Stimulated activated CD8-positive, alpha-beta memory T cell treated with anti-CD3 and anti-CD28 coated beads, Interleukin-7, amount 100 ng/mL, for 24 hours (primary cell): ENCODE measurements around the gene DDR1.

ENCODE experiments used
- DNase-seq: peaks from one replicate; pipeline ENCODE4 v3.0.0-alpha.2; 2020; ENCODE audit warnings: low read depth

The DDR1 gene

DNA sequence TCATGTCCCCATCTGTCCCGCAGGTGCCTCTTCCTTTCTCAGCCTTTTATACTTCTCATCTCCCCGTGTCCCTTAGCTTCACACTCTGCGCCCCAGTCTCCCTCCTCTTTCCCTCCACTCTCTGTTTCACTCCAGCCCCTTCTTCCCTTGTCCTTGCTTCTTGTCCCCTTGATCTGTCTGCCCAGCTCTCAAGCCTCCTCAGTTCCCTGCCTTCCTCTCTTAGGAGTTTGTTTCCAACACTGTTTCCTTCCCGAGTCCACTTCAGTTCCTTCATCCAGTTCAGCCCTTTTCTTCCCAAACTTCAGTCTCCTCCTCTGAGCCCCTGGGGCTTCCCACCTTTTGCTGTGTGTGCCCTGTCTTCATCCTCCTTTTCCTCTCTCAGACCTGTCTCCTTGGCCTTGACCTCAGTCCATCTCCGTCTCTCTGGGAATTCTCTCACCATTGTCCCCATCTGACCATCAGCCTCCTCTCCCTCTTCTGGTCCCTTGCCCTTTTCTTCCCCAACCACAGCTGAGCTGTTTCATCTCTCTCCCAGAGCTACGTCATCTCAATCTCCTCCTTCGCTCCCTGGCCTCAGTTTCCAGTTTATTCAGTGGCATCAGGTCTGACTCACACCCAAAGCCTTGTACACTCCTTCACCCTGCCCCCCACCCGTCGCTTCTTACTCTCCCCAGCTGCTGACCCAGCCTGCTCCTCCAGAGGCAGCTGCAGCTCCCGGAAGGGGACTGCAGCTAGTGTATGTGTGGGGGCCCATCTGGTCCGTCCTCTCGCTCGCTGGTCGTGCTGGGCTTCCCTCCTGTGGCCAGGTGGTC, 2.7 kb upstream of the DDR1 start:
- DNase-seq: no peak

DNA sequence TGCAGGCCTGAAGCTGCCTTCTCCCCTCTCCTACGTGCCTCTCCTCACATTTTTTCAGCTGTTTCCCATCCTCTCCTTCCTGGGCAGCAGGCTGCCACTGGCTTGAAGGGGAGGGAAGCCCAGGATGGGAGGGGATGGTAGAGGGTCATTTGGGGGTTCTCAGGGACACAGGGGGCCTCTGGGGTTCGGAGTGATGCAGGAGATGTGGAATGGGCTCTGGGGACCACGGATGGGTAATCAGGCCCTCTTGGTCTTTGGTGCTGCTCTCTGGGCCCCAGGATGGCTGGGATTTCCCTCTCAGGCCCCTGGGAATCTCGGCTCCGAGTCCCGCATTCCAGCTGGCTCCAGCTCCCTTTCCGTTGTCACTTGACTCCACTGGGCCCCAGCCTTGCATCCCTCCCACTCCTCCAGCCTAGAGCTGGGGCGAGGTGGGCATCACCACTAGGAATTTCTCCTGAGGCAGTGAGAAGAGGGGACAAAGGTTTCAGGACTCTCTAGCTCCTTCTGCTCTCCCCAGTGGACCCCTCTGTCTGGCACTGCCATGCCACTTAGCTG, 2.0 kb upstream of the DDR1 start:
- DNase-seq: no peak

DNA sequence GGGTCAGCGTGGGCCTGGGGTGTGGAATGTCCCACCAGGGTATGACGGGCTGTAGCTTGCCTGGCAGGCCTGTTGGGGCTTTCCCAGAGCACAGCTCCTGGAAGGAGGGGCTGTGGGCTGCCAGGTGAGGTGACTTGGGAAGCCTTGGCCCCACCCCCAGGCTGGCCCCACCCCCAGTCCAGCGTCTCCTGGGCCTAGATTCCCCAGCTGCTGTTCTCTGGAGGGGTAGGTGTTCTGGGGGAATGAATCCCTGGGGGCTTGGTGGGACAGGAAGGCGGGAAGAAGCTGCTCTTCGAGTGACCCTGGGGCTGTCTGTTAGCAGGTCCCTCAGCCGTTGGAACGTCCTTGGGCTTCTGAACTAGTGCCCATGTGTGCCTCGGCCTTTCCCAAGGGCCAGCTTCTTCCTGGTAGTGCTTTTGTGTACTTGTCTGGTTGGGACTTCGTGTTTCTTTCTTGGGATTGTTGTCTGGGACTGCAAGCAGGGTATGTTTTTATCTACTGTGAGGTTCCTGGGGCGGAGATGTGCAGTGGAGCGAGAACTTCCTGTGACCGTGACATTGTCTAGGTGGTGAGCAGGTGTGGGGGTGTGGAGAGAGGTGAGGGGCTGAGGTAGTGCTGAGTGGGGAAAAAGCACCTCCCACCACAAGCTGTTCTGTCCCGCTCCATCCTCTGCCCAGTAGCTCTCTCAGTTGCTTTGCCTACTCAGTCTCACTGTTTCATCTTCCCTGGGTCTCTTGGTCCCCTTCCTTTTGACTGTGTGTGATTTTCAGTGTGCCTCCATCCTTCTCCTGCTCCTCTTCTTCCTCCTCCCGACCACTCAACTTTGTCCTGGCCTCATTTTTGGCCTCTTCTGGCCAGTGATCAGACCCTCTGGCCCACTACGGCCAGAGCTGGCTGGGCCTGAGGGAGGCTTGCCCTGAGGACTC, 1.3 kb upstream of the DDR1 start:
- DNase-seq: no peak

DNA sequence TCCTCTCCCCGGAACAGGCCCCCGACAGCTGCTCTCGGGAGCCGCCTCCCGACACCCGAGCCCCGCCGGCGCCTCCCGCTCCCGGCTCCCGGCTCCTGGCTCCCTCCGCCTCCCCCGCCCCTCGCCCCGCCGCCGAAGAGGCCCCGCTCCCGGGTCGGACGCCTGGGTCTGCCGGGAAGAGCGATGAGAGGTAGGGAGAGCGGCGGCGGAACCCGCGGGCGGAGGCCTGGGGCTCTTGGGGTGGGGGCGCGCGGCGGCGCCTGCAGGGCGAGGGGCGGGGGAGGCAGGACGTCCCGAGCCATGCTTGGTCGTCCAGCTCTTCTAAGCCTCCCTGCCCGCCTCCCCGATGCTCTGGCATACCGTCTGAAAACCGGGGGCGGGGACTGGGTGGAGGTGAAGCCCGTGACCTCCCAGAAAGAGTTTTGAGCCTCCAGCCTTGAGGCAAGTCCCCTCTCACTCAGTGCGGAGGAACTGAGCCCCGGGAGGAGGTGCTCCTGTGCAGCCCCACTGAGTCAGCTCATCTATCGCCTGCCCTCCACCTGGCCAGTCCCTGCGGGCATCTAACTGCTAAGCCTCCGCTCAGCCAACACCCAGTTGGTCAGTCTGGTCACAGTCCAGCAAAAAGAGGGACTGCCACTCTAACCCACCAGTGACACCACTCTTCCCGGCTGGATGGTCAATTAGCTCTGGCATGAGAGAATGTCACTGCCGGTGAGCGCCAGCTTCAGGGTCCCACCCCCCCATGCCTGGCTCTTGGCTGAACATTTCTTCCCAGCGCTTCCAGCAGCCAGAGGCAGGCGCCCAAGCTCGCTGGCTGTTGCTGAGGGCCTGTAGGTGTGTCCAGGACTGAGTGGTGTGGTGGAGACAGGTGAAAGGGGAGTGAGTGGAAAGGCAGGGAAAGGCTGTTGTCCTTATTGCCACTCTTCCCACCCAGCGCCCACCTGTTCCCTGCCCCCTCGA, 482 bp downstream of the DDR1 start:
- no peak for DNase-seq

DNA sequence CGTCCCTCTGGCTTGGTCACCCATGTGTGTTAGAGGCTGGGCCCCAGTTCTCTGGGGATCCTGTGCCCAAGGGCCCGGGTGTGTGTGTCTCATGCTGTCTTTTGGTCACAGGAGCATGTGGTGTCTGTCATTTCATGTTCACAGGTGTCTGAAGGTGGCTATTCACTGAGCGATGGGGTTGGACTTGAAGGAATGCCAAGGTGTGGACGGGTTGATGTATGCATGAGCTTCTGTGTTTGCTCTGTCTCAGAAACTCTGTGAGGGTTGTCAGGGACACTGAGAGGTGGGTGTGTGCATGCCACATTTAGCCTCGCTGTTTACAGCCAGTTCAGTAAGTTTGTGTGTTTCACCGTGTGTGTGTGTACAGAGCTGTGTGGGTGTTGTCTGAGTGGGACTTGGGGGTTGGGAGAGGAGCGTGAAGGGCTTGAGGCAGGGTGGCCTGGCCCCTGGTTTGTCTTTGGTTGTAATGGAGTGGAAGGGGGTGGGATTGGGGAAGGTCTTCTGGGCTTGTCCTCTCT, 1.2 kb downstream of the DDR1 start:
- no peak for DNase-seq

DNA sequence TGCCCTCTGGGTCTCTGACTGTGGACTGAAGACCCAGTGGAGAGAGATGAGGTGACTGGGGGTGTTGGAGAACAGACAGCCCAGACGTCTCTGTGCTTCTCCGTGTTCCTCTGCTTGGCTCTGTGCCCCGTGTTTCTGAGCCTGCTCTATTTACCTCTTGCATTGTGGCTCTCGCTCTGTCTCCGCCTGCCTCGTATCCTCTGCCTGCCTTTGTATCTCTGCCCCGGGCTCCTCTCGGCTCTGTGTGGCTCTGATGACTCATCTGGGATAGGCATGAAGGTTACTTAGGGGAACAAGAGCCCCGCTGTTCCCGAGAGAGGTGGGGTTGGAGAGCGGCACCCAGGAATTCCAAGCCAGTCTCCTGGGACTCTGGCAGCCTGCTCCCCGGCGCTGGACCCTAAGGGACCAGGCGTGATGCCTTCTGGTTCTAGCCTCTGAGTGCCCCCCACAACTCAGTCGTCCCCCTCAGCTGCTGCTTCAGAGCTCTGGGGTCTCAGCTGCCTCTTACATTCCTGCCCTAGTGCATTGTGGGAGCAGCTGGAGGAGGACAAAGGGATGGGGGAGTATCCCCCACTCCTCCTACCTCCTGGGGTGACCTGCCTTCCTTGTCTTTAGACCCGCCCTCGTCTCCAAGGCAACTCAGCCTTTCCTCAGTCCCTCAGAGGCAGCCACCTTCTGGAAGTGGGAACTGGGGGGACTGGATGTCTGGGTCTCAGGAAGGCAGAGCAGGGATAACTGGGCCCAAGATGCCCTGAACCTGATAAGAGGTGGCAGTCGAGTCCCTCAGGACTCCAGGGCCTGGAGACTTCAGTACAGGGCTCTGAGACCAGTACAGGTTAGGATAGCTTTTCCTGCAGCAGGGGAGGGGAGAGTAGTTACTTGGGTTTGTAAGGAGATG, 1.9 kb downstream of the DDR1 start:
- DNase-seq: no peak

DNA sequence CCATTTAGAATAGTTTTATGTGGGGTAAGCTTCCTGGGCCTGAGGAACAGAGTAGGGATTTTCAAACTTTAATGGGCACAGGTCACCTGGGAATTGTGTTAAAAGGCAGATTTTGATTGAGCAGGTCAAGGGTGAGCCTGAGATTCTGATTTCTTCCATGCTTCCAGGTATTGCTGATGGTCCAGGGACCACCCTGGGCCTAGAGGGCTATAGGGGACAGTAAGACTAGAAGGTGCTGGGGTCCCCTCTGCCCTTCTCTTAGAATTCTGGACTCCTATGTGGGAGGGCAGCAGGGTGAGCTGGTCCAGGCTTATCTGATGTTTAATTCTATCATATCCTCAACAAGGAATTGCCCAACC, 2.6 kb downstream of the DDR1 start:
- no peak for DNase-seq

DNA sequence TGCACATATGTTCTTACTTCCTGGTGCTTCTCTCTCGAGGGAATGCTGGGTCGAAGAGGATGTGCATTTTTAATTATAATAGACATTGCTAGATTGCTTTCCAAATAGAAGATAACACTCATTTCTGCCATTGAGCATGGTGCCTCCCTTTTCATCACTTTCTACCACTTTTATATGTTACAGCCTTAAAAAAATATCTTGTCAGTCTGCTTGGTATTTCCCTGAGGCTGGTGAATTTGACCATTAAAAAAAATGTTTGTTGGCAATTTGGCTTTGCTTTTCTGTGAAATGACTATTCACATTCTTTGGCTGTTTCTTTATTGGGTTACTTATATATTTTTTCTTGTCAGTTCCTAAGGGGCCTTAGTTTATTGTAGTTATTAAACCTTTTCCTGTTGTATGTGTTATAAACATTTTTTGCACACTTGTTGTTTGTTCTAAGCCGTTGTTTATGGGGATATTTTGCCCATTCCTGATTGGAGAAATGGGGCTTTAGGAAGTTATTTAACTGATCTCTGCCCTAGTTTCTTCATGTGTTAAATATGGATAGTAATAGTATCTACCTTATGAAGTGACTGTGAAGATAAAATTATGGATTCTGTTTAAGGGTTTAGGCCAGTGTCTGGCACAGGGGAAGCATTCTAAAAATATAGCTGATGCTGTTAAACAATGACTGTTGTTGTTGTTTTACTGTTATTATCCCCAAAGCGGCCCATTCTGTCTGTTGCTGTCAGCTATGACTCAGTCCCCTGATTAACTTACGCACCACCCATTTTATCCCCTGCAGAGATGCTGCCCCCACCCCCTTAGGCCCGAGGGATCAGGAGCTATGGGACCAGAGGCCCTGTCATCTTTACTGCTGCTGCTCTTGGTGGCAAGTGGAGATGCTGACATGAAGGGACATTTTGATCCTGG, 3.8 kb downstream of the DDR1 start:
- DNase-seq: no peak

DNA sequence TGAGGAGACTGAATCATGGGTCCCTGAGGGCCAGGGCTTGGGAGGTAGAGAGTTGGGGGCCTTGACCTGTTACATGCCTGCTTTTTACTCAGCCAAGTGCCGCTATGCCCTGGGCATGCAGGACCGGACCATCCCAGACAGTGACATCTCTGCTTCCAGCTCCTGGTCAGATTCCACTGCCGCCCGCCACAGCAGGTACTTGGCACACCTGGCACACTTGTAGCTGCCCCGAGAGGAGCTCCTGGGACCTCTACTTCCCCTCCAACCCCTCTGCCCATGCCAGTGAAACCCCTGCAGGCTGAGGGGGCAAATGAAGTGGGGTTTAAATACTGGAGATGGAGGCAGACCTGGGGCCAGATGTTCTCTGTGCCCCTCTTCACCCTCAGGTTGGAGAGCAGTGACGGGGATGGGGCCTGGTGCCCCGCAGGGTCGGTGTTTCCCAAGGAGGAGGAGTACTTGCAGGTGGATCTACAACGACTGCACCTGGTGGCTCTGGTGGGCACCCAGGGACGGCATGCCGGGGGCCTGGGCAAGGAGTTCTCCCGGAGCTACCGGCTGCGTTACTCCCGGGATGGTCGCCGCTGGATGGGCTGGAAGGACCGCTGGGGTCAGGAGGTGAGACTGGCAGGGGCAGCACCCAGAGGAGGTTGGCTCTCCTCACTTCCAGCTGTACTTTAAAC, 4.6 kb downstream of the DDR1 start:
- DNase-seq: no peak

DNA sequence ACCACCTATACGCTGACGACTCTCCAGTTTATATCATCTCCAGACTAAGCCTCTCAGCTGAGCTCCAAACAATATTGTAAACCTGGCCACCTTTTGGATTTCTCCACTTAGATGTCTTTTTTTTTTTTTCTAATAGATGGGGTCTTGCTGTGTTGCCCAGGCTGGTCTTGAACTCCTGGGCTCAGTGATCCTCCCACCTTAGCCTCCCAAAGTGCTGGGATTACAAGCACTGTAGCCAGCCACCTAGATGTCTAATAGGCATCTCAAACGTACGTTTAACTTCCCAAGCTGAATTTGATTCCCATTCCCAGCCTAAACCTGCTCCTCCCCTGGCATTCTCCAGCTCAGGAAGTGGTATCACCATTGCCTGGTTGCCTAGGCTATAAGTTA, 5.2 kb downstream of the DDR1 start:
- DNase-seq: no peak

DNA sequence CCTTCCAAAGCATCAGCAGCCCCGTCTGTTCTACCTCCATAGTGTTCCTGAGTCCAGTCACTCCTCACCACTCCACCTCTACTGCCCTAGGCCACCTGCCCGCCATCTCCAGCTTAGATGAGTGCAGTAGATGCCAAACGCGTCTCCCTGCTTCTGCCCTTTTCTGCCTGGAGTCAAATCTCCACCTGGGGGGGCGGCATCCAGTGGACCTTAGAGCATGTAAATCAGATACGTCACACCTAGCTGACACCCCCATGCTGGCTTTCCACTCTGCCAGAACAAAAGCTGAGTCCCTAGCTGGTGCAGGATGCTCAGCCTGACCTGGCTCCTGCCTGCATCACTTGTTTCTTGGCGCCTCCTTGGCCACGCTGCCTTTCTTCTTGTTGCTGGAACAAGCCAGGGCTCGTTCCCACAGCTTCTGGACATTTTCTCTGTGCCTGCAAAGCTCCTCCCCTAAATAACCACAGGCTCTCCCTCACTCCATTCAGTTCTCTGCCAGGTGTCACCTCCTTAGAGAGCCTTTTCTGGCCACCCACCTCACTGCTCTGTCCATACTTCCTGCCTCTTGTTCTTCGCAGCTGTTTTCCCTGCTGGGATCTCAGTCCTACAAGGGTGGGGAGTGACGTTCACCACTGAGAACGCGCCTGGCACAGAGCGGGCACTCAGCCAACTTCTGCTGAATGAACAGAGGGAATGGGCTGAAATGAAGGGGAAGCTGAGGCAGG, 5.8 kb downstream of the DDR1 start:
- DNase-seq: no peak

DNA sequence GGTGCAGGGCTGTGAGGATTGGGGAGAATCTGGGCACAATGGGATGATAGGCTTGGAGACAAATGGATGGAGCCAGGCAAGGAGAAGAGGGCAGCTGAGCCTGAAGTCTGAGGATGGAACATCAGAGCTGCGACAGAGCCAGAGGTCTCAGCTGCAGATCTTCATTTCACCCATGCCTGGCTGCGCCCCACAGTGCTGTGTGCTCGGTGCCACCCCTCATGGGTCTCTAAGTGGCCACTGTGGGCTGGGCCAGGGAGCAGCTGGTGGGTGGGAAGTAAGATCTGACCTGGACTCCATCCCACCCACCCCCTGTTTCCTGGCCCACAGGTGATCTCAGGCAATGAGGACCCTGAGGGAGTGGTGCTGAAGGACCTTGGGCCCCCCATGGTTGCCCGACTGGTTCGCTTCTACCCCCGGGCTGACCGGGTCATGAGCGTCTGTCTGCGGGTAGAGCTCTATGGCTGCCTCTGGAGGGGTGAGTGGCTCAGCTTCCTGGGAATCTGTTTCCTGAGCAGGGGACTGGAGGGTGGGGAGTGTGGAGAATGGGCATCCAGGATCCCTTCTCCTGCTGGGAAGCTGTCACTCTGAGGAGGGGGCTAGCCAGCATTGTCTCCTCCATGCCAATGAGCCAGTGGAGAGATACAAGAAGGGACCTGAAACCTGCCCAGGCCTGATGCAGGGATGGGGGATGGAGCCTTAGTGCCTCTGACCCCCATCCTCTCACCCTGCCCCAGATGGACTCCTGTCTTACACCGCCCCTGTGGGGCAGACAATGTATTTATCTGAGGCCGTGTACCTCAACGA, 6.5 kb downstream of the DDR1 start:
- DNase-seq: no peak

DNA sequence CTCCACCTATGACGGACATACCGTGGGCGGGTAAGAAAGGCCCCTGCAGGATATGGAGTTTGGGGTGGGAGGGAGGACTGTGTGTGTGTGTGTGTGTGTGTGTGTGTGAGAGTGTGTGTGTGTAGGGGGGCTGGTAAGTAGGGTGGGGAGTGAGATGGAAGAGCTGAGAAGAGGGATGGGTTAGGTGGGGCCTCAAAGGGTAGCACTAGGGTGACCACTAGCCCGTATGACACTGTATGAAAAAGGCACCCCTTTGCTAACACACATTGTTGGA, 7.1 kb downstream of the DDR1 start:
- no peak for DNase-seq

DNA sequence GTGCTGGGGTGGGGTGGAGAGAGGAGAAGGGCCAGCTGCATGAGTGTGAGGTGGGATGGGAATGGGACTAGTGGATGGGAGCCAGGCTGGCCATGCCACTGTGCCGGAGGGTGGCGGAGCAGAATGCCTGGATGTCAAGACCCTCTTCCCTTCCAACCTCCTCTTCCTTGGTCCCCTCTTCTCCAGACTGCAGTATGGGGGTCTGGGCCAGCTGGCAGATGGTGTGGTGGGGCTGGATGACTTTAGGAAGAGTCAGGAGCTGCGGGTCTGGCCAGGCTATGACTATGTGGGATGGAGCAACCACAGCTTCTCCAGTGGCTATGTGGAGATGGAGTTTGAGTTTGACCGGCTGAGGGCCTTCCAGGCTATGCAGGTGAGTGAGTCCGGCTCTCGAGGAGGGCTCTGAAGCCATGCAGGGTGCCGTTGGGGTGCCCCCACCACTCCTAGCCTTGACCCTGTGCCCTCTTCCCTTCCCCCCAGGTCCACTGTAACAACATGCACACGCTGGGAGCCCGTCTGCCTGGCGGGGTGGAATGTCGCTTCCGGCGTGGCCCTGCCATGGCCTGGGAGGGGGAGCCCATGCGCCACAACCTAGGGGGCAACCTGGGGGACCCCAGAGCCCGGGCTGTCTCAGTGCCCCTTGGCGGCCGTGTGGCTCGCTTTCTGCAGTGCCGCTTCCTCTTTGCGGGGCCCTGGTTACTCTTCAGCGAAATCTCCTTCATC, 7.7 kb downstream of the DDR1 start:
- DNase-seq: no peak

DNA sequence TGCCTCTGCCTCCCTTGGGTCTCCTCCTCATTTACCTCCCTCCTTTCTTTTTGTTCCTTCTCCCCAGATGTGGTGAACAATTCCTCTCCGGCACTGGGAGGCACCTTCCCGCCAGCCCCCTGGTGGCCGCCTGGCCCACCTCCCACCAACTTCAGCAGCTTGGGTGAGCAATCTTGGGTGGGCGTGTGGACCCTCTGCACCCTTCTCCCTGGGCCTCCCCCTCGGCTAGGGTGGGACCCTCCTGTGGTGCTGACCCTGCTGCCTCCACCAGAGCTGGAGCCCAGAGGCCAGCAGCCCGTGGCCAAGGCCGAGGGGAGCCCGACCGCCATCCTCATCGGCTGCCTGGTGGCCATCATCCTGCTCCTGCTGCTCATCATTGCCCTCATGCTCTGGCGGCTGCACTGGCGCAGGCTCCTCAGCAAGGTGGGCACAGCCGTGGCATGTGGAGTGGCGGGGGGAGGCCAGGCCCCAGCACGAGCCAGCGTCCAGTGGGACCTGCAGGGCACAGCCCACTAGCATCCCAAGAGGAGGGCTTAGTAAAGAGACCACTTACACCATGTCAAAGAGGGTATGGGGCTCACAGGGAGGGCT, 8.8 kb downstream of the DDR1 start:
- no peak for DNase-seq

DNA sequence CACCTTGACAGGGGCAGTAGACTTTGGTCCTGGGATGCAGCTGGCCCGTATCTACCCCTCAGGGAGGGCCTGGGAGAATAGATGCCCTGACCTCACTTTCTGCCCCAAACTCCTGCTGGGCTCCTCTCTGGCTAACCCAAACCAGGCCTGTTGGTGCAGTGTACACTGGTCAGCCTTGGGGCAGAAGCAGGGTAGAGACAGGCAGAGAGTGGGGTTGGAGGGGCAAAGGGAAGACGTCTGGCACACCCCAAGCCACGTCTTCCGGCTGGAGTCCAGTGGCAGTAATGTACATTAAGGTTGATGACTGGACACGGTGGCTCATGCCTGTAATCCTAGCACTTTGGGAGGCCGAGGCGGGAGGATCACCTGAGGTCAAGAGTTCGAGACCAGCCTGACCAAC, 9.3 kb downstream of the DDR1 start:
- no peak for DNase-seq

DNA sequence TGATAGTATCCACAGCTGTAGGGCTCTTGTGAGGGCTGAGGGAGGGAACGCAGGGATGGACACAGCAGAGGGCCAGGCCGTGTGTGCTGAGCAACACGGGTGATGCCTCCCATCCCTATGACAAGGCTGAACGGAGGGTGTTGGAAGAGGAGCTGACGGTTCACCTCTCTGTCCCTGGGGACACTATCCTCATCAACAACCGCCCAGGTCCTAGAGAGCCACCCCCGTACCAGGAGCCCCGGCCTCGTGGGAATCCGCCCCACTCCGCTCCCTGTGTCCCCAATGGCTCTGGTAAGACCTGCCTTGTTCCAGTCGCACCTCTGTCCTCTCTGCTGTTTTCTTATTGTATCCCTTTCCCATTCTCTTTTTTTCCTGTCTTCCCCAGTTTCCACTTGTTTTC, 10.1 kb downstream of the DDR1 start:
- DNase-seq: no peak
